ACC112 (cell line): Measurements from ENCODE around the gene SHISA7.

Experiments used
- H2AFZ ChIP-seq: fragments of 200-600 bp; sonication (generic); one replicate; pipeline ENCODE4 v1.6.0; 2017; ENCODE audit warnings: antibody characterized with exemption, low read length; ENCODE audit not compliant: unreplicated experiment
- H3K27ac ChIP-seq: fragments of 200-600 bp; sonication (generic); 2 replicates; pipeline ENCODE4 v1.5.1; 2014; ENCODE audit warnings: low read depth, mild to moderate bottlenecking, antibody characterized with exemption, low read length, moderate library complexity
- H3K27me3 ChIP-seq: fragments of 200-600 bp; sonication (generic); 2 replicates; pipeline ENCODE4 v1.6.1; 2014; ENCODE audit warnings: mild to moderate bottlenecking, antibody characterized with exemption, low read length, moderate library complexity, mixed read lengths; ENCODE audit not compliant: insufficient read depth
- H3K36me3 ChIP-seq: fragments of 200-600 bp; sonication (generic); 2 replicates; pipeline ENCODE4 v1.6.1; 2016; ENCODE audit warnings: mild to moderate bottlenecking, antibody characterized with exemption, low read length, moderate library complexity, mixed read lengths; ENCODE audit not compliant: insufficient read depth
- H3K4me1 ChIP-seq: fragments of 200-600 bp; sonication (generic); one replicate; pipeline ENCODE4 v1.6.1; 2016; ENCODE audit warnings: low read length, mixed read lengths; ENCODE audit not compliant: insufficient read depth, unreplicated experiment, control insufficient read depth
- H3K4me3 ChIP-seq: fragments of 200-600 bp; sonication (generic); 2 replicates; pipeline ENCODE4 v1.5.1; 2014; ENCODE audit warnings: mild to moderate bottlenecking, low read depth, low read length
- H3K79me2 ChIP-seq: fragments of 200-600 bp; sonication (generic); one replicate; pipeline ENCODE4 v1.6.0; 2016; ENCODE audit warnings: low read length; ENCODE audit not compliant: control insufficient read depth, unreplicated experiment, insufficient read depth

Gene SHISA7

GRCh38 chr19:55384131-55384919 is 58.8 kb downstream of the SHISA7 start, which contains the start of gene TMEM238:
TSS of gene TMEM238 (minus strand) at chr19:55384292. CDS start at chr19:55384259, 33 bp downstream.
- Histone ChIP-seq H3K27ac (peak within 1 kb of the TSS; percentile 82; the same call in 1 of the 2 replicates), H3K4me1 (peaks cover 14% of the 10 kb centered on the region), H3K79me2 (peaks cover 35% of the 10 kb centered on the region), H3K4me3 (peak within 1 kb of the TSS; percentile 84), H2AFZ (peak within 1 kb of the TSS; percentile 6), H3K27me3 (no peaks in the 10 kb centered on the region), H3K36me3 (peaks cover 15% of the 10 kb centered on the region; the same call in 1 of the 2 replicates)

- Histone ChIP-seq H3K27me3 (no peaks in the 10 kb centered on the region), H3K79me2 (peaks cover 27% of the 10 kb centered on the region), H2AFZ (peak overlapping the region; percentile 6), H3K4me1 (peaks cover 14% of the 10 kb centered on the region), H3K4me3 (peak overlapping the region; percentile 84), H3K36me3 (peaks cover 13% of the 10 kb centered on the region; the same call in 1 of the 2 replicates), H3K27ac (no peak overlapping the region)
Measured at GRCh38 chr19:55383279-55384130, 59.6 kb downstream of the SHISA7 start.

- Histone ChIP-seq H3K4me3 (no peak overlapping the region), H3K27ac (no peak overlapping the region), H2AFZ (no peak overlapping the region), H3K27me3 (no peaks in the 10 kb centered on the region), H3K79me2 (peaks cover 18% of the 10 kb centered on the region), H3K4me1 (peaks cover 5% of the 10 kb centered on the region), H3K36me3 (peaks cover 6% of the 10 kb centered on the region; the same call in 1 of the 2 replicates)
Measured at GRCh38 chr19:55382522-55383054, 60.5 kb downstream of the SHISA7 start.

GRCh38 chr19:55382013-55382412 is 61.1 kb downstream of the SHISA7 start:
- Histone ChIP-seq H3K36me3 (peaks cover 3% of the 10 kb centered on the region; the same call in 1 of the 2 replicates), H3K27me3 (no peaks in the 10 kb centered on the region), H3K4me3 (no peak overlapping the region), H3K79me2 (peaks cover 12% of the 10 kb centered on the region), H2AFZ (no peak overlapping the region), H3K4me1 (no peaks in the 10 kb centered on the region), H3K27ac (no peak overlapping the region)

- no peak overlapping the region for H3K4me3 ChIP-seq
- no peaks in the 10 kb centered on the region for H3K4me1 ChIP-seq
- H3K79me2 ChIP-seq, result no peaks in the 10 kb centered on the region
- no peak overlapping the region for H3K27ac ChIP-seq
- no peaks in the 10 kb centered on the region for H3K36me3 ChIP-seq
- H2AFZ ChIP-seq, result no peak overlapping the region
- no peaks in the 10 kb centered on the region for H3K27me3 ChIP-seq
Measured at GRCh38 chr19:55379174-55379573, 63.9 kb downstream of the SHISA7 start.
